HCT116 (cell line): ENCODE results near the gene PCAT6. TPM values are rescaled to one million over a fixed set of nuclear protein-coding genes. Genes with fewer than 3 reads are reported as not detected.

Source experiments
- CBX3 ChIP-seq: IDR thresholded peaks from 2 replicates; pipeline ENCODE4 v1.6.1; 2012; ENCODE audit warnings: low read depth
- EGR1 ChIP-seq: IDR thresholded peaks from 2 replicates; pipeline ENCODE4 v1.6.1; 2012; ENCODE audit warnings: low read depth
- FOSL1 ChIP-seq: IDR thresholded peaks from 2 replicates; pipeline ENCODE4 v1.6.1; 2012; ENCODE audit warnings: low read depth
- RAD21 ChIP-seq: IDR thresholded peaks from 2 replicates; pipeline ENCODE4 v1.6.1; 2012; ENCODE audit warnings: low read depth, mild to moderate bottlenecking
- SRF ChIP-seq: IDR thresholded peaks from 2 replicates; pipeline ENCODE4 v1.6.1; 2012; ENCODE audit warnings: low read depth
- YY1 ChIP-seq: IDR thresholded peaks from 2 replicates; pipeline ENCODE4 v1.6.1; 2011; ENCODE audit warnings: low read length, low read depth, moderate library complexity, mild to moderate bottlenecking; ENCODE audit not compliant: insufficient replicate concordance; ENCODE audit errors: extremely low read depth
- ZNF274 ChIP-seq: fragments of 200-500 bp; sonication (Bioruptor generic); IDR thresholded peaks from 2 replicates; pipeline ENCODE4 v1.6.1; 2014; ENCODE audit warnings: mild to moderate bottlenecking, low read depth, low read length, inconsistent platforms
- total RNA-seq: library from RNA; stranded (reverse); gene quantifications from one replicate; pipeline ENCODE4 v1.2.1, GENCODE V29; 2021; ENCODE audit not compliant: unreplicated experiment
- TF ChIP-seq, protein P1 (sequence below), 3 experiments: fragments of 200-600 bp in 1 of 3; sonication (generic) in 1 of 3; IDR thresholded peaks in 2 of 3; conservative IDR thresholded peaks in 1 of 3; 2 replicates each; pipeline ENCODE4 v1.5.1; 2012 to 2017; ENCODE audit warnings: low read depth in 2 of 3, low read length in 2 of 3, antibody characterized with exemption in 1 of 3, borderline replicate concordance in 1 of 3, control low read depth in 1 of 3, mild to moderate bottlenecking in 1 of 3, mixed read lengths in 1 of 3, mixed run types in 1 of 3, moderate library complexity in 1 of 3; ENCODE audit not compliant: insufficient read depth in 1 of 3
- TF ChIP-seq, protein P2 (sequence below): IDR thresholded peaks from 2 replicates; pipeline ENCODE4 v1.6.1; 2012; ENCODE audit warnings: low read depth

The PCAT6 gene
- total RNA-seq, 1 experiment from 2014 or later = 1.9 TPM

DNA sequence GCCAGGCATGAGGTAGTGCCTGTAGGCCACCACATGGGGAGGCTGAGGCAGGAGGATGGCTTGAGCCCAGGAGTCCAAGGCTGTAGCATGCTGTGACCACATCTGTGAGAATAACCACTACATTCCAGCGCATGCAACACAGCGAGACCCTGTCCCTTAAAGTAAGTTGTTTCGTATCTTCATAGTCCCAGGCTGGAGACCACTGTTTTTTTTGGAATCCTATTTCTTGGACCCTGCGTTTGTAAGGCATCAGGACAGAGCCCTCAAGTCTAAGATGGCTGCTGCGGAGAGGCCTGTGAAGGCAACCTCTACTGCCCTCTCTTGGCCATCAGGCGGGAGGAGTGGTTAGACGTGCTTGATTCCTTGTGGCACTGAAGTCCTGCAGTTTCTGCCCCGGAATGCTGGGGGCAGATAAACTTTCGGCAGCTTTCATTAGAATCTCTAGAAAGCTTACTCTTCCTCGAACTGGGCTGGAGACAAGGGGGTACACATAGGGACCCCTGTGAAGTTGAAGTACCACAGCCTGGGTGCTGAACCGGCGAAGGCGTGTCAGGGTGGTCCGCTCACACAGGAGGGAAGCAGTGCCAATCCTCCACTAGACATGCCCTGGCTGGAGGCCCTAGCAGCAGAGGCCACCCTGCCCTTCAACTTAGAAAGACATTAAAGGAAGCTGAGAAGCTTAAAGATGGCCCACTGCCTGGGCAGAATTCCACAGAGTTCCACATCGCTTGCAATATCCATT is 41.6 kb downstream of the PCAT6 start (continued):
- TF ChIP-seq YY1 = peak; percentile 94
- TF ChIP-seq RAD21 = peak; percentile 83
- TF ChIP-seq FOSL1 = no peak
- TF ChIP-seq EGR1 = no peak
- TF ChIP-seq, protein P1, sequence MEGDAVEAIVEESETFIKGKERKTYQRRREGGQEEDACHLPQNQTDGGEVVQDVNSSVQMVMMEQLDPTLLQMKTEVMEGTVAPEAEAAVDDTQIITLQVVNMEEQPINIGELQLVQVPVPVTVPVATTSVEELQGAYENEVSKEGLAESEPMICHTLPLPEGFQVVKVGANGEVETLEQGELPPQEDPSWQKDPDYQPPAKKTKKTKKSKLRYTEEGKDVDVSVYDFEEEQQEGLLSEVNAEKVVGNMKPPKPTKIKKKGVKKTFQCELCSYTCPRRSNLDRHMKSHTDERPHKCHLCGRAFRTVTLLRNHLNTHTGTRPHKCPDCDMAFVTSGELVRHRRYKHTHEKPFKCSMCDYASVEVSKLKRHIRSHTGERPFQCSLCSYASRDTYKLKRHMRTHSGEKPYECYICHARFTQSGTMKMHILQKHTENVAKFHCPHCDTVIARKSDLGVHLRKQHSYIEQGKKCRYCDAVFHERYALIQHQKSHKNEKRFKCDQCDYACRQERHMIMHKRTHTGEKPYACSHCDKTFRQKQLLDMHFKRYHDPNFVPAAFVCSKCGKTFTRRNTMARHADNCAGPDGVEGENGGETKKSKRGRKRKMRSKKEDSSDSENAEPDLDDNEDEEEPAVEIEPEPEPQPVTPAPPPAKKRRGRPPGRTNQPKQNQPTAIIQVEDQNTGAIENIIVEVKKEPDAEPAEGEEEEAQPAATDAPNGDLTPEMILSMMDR (IDR thresholded peaks at IDR 0.05 in 2 of 3, conservative IDR thresholded peaks at IDR 0.05 in 1 of 3; ENCODE audit: borderline replicate concordance in 1 of 3, insufficient read depth in 1 of 3, low read depth in 2 of 3, low read length in 2 of 3) = peak; percentile 74 to 86 (median 84)
- no peak for TF ChIP-seq ZNF274
- no peak; the same call in 1 of the 2 replicates for TF ChIP-seq CBX3
- TF ChIP-seq SRF = no peak
- TF ChIP-seq, protein P2, sequence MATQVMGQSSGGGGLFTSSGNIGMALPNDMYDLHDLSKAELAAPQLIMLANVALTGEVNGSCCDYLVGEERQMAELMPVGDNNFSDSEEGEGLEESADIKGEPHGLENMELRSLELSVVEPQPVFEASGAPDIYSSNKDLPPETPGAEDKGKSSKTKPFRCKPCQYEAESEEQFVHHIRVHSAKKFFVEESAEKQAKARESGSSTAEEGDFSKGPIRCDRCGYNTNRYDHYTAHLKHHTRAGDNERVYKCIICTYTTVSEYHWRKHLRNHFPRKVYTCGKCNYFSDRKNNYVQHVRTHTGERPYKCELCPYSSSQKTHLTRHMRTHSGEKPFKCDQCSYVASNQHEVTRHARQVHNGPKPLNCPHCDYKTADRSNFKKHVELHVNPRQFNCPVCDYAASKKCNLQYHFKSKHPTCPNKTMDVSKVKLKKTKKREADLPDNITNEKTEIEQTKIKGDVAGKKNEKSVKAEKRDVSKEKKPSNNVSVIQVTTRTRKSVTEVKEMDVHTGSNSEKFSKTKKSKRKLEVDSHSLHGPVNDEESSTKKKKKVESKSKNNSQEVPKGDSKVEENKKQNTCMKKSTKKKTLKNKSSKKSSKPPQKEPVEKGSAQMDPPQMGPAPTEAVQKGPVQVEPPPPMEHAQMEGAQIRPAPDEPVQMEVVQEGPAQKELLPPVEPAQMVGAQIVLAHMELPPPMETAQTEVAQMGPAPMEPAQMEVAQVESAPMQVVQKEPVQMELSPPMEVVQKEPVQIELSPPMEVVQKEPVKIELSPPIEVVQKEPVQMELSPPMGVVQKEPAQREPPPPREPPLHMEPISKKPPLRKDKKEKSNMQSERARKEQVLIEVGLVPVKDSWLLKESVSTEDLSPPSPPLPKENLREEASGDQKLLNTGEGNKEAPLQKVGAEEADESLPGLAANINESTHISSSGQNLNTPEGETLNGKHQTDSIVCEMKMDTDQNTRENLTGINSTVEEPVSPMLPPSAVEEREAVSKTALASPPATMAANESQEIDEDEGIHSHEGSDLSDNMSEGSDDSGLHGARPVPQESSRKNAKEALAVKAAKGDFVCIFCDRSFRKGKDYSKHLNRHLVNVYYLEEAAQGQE = no peak
